ENCODE data around the gene RGSL1. TPM values are rescaled to one million over a fixed set of nuclear protein-coding genes. Genes with fewer than 3 reads are reported as not detected.

The RGSL1 gene
- total RNA-seq, 2 experiments from 2014 or later: not detected

- Mint-ChIP-seq H3K27me3 (peaks cover 67% of the 10 kb centered on the region), H3K36me3 (ENCODE audit: low read depth) (no peaks in the 10 kb centered on the region), H3K4me1 (ENCODE audit: low read depth) (no peaks in the 10 kb centered on the region), H3K27ac (no peak overlapping the region), H3K9me3 (no peaks in the 10 kb centered on the region), H3K4me3 (no peak overlapping the region)
- Histone ChIP-seq H3K27ac (ENCODE audit: low read depth in 1 of 2, low read length in 2 of 2) (no peak overlapping the region), H3K4me1 (ENCODE audit: insufficient read depth, low read length) (no peaks in the 10 kb centered on the region), H3K36me3 (ENCODE audit: insufficient read depth, low read length) (no peaks in the 10 kb centered on the region), H3K27me3 (ENCODE audit: control insufficient read depth in 1 of 2, insufficient read depth in 2 of 2, low read length in 2 of 2) (peaks cover 5 to 22% of the 10 kb centered on the region in 2 experiments), H3K4me3 (ENCODE audit: low read length) (no peak overlapping the region), H3K9me3 (ENCODE audit: control insufficient read depth in 1 of 2, insufficient read depth in 1 of 2, low read length in 2 of 2) (no peaks in the 10 kb centered on the region)
- ATAC-seq (ENCODE audit: poor library complexity) (no peak), DNase-seq (no peak)
- no peak for TF ChIP-seq CTCF (IDR thresholded peaks at IDR 0.05)
- intact Hi-C loops (cut with DNase I, micrococcal nuclease): no loop called here
- CTCF ChIA-PET: interaction anchor here (0.7 kb wide), 1 partner anchor 332 kb away, joined by 3 read pairs; no protein-coding TSS in a partner anchor
- POLR2A ChIA-PET: no interaction called here
Measured at GRCh38 chr1:182413486-182413885, 36.5 kb upstream of the RGSL1 start.

DNA sequence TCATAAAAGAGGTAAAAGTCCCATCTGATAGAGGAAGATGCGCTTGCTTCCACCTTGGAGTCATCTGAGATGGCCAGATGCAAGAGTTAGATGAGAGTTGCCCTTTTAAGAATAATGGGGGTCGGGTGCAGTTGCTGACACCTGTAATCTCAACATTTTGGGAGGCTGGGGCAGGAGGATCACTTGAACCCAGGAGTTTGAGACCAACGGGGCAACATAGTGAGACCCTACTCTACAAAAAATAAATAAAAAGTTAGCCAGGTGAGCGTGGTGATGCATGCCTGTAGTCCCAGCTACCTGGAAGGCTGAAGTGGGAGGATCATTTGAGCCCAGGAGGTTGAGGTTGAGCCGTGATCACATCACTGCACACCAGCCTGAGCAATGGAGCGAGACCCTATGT, 36.0 kb upstream of the RGSL1 start:
- ChIA-PET CTCF (interaction anchor here (0.7 kb wide), 1 partner anchor 800 kb away, joined by 3 read pairs; no protein-coding TSS in a partner anchor), POLR2A (no interaction called here)
- H3K36me3 Mint-ChIP-seq (ENCODE audit: low read depth): no peaks in the 10 kb centered on the region
- no peaks in the 10 kb centered on the region for H3K4me1 Mint-ChIP-seq (ENCODE audit: low read depth)
- no peak for TF ChIP-seq CTCF (IDR thresholded peaks at IDR 0.05)
- no peak for ATAC-seq (ENCODE audit: poor library complexity)
- intact Hi-C loops (cut with DNase I, micrococcal nuclease): no loop called here
- peaks cover 62% of the 10 kb centered on the region for H3K27me3 Mint-ChIP-seq
- Histone ChIP-seq H3K4me3 (ENCODE audit: low read length) (no peak overlapping the region), H3K36me3 (ENCODE audit: insufficient read depth, low read length) (no peaks in the 10 kb centered on the region), H3K27me3 (ENCODE audit: control insufficient read depth in 1 of 2, insufficient read depth in 2 of 2, low read length in 2 of 2) (peaks cover under 1 to 19% of the 10 kb centered on the region in 2 experiments), H3K9me3 (ENCODE audit: control insufficient read depth in 1 of 2, insufficient read depth in 1 of 2, low read length in 2 of 2) (no peaks in the 10 kb centered on the region), H3K4me1 (ENCODE audit: insufficient read depth, low read length) (no peaks in the 10 kb centered on the region), H3K27ac (ENCODE audit: low read depth in 1 of 2, low read length in 2 of 2) (no peak overlapping the region)
- no peak for DNase-seq
- H3K9me3 Mint-ChIP-seq: no peaks in the 10 kb centered on the region
- no peak overlapping the region for H3K27ac Mint-ChIP-seq
- no peak overlapping the region for H3K4me3 Mint-ChIP-seq

DNA sequence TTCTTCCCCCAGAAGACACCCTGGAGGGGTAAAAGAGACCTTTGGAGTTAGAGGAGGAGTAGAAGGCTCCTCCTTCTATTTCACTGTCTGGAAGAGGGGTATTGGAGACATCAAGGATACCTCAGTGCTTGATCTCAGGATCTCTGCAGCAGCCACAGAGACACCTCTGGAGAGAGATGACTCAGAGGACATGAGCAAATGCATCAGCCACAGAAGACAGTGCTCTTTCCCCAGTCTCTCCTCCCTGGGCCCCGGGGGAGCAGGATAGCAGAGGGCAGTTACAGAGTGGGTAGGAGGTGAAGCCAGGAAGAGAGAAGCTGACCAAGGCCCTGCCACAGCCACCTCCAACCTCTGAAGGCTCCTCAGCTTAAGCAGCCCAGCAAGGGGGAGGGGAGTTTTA, 34.2 kb upstream of the RGSL1 start:
- H3K36me3 Mint-ChIP-seq (ENCODE audit: low read depth): no peaks in the 10 kb centered on the region
- Histone ChIP-seq H3K4me3 (ENCODE audit: low read length) (no peak overlapping the region), H3K27ac (ENCODE audit: low read depth in 1 of 2, low read length in 2 of 2) (no peak overlapping the region), H3K9me3 (ENCODE audit: control insufficient read depth in 1 of 2, insufficient read depth in 1 of 2, low read length in 2 of 2) (no peaks in the 10 kb centered on the region), H3K36me3 (ENCODE audit: insufficient read depth, low read length) (no peaks in the 10 kb centered on the region), H3K4me1 (ENCODE audit: insufficient read depth, low read length) (no peaks in the 10 kb centered on the region), H3K27me3 (ENCODE audit: control insufficient read depth in 1 of 2, insufficient read depth in 2 of 2, low read length in 2 of 2) (peaks cover 0 to 20% of the 10 kb centered on the region in 2 experiments)
- intact Hi-C loops (cut with DNase I, micrococcal nuclease): no loop called here
- H3K4me3 Mint-ChIP-seq: no peak overlapping the region
- H3K4me1 Mint-ChIP-seq (ENCODE audit: low read depth): no peaks in the 10 kb centered on the region
- DNase-seq (no peak), ATAC-seq (ENCODE audit: poor library complexity) (no peak)
- CTCF ChIA-PET: interaction anchor here (1.7 kb wide), 1 partner anchor 272 kb away, joined by 4 read pairs; no protein-coding TSS in a partner anchor
- peaks cover 57% of the 10 kb centered on the region for H3K27me3 Mint-ChIP-seq
- POLR2A ChIA-PET: no interaction called here
- TF ChIP-seq CTCF (IDR thresholded peaks at IDR 0.05): no peak
- no peaks in the 10 kb centered on the region for H3K9me3 Mint-ChIP-seq
- H3K27ac Mint-ChIP-seq: no peak overlapping the region

All from CD4-positive, alpha-beta T cell (primary cell).